HepG2 (cell line): ENCODE measurements around the gene SOX9. TPM values are rescaled to one million over a fixed set of nuclear protein-coding genes. Genes with fewer than 3 reads are reported as not detected.

Experiments used
- ARHGAP35 ChIP-seq: sonication (generic); formaldehyde crosslinking; IDR thresholded peaks from 2 replicates; pipeline ENCODE4 v1.9.0; 2022; ENCODE audit warnings: mild to moderate bottlenecking, inconsistent platforms, moderate library complexity, missing genetic modification reagents, borderline replicate concordance
- ATAD3A ChIP-seq: sonication (generic); formaldehyde crosslinking; IDR thresholded peaks from 2 replicates; pipeline ENCODE4 v1.4.0; 2020; ENCODE audit warnings: missing genetic modification reagents
- ATF7-NPFF ChIP-seq: sonication (generic); formaldehyde crosslinking; IDR thresholded peaks from 2 replicates; pipeline ENCODE4 v1.8.1; 2023; ENCODE audit warnings: mild to moderate bottlenecking, low read depth, missing genetic modification reagents, moderate library complexity
- CERS6 ChIP-seq: sonication (generic); formaldehyde crosslinking; IDR thresholded peaks from 2 replicates; pipeline ENCODE4 v1.5.0; 2020; ENCODE audit warnings: missing genetic modification reagents
- CREB1 ChIP-seq, 2 experiments: fragments of 450-650 bp in 1 of 2; IDR thresholded peaks; 2 replicates each; pipeline ENCODE4 v1.6.1; 2016 to 2017; ENCODE audit warnings: control low read depth in 1 of 2, mild to moderate bottlenecking in 1 of 2, missing compliant biosample characterization in 1 of 2, missing genetic modification characterization in 1 of 2
- ELF1 ChIP-seq: sonication (generic); formaldehyde crosslinking; IDR thresholded peaks from 2 replicates; pipeline ENCODE4 v1.4.0; 2020; ENCODE audit warnings: missing genetic modification reagents
- ERF ChIP-seq: IDR thresholded peaks from 2 replicates; pipeline ENCODE4 v1.6.1; 2018; ENCODE audit warnings: missing biosample characterization, missing genetic modification reagents
- FOXA3 ChIP-seq: IDR thresholded peaks from 2 replicates; pipeline ENCODE4 v1.6.1; 2016; ENCODE audit warnings: missing genetic modification reagents, missing compliant biosample characterization
- HMGXB4 ChIP-seq, 2 experiments: sonication (generic) in 1 of 2; formaldehyde crosslinking in 1 of 2; IDR thresholded peaks; 2 replicates each; pipeline versions ENCODE4 v1.4.0 to v1.6.1; 2018 to 2020; ENCODE audit warnings: missing genetic modification reagents in 2 of 2, borderline replicate concordance in 1 of 2, low read depth in 1 of 2, mild to moderate bottlenecking in 1 of 2, missing biosample characterization in 1 of 2
- IRF1 ChIP-seq: sonication (generic); formaldehyde crosslinking; IDR thresholded peaks from 2 replicates; pipeline ENCODE4 v1.4.0; 2020; ENCODE audit warnings: low read depth, mild to moderate bottlenecking, missing genetic modification reagents
- MBD4 ChIP-seq: IDR thresholded peaks from 2 replicates; pipeline ENCODE4 v1.6.1; 2012; ENCODE audit warnings: low read length, inconsistent platforms, borderline replicate concordance
- ONECUT2 ChIP-seq: sonication (generic); formaldehyde crosslinking; IDR thresholded peaks from 2 replicates; pipeline ENCODE4 v1.4.0; 2020; ENCODE audit warnings: missing genetic modification reagents
- PHF8 ChIP-seq: sonication (generic); formaldehyde crosslinking; IDR thresholded peaks from 2 replicates; pipeline ENCODE4 v1.5.0; 2020; ENCODE audit warnings: missing genetic modification reagents
- SKIL ChIP-seq: sonication (generic); formaldehyde crosslinking; IDR thresholded peaks from 2 replicates; pipeline ENCODE4 v1.8.0; 2022; ENCODE audit warnings: missing genetic modification reagents, mild to moderate bottlenecking, moderate library complexity, borderline replicate concordance
- SRSF9 ChIP-seq: fragments of 200-400 bp; formaldehyde crosslinking; IDR thresholded peaks from 2 replicates; pipeline ENCODE4 v1.6.1; 2018; ENCODE audit warnings: borderline replicate concordance, mild to moderate bottlenecking, low read depth, low read length; ENCODE audit not compliant: insufficient read depth, poor library complexity, severe bottlenecking
- TCF7 ChIP-seq: sonication (generic); IDR thresholded peaks from 2 replicates; pipeline ENCODE4 v1.6.1; 2016; ENCODE audit warnings: antibody characterized with exemption, low read depth
- TRIM24 ChIP-seq: sonication (generic); formaldehyde crosslinking; IDR thresholded peaks from 2 replicates; pipeline ENCODE4 v1.8.0; 2022; ENCODE audit warnings: mild to moderate bottlenecking, missing genetic modification reagents
- ZFY ChIP-seq: sonication (generic); formaldehyde crosslinking; IDR thresholded peaks from 2 replicates; pipeline ENCODE4 v1.4.0; 2020; ENCODE audit warnings: missing genetic modification reagents
- ZNF180 ChIP-seq: sonication (generic); formaldehyde crosslinking; IDR thresholded peaks from 2 replicates; pipeline ENCODE4 v1.4.0; 2020; ENCODE audit warnings: low read depth, missing genetic modification reagents, borderline replicate concordance
- ZNF263 ChIP-seq: sonication (generic); formaldehyde crosslinking; IDR thresholded peaks from 2 replicates; pipeline ENCODE4 v1.4.0; 2020; ENCODE audit warnings: missing genetic modification reagents
- ZNF264 ChIP-seq: sonication (generic); formaldehyde crosslinking; IDR thresholded peaks from 2 replicates; pipeline ENCODE4 v1.4.0; 2020; ENCODE audit warnings: missing genetic modification reagents
- ZNF280B ChIP-seq: sonication (generic); formaldehyde crosslinking; IDR thresholded peaks from 2 replicates; pipeline ENCODE4 v1.5.0; 2020; ENCODE audit warnings: missing genetic modification reagents, mild to moderate bottlenecking, borderline replicate concordance
- ZNF576 ChIP-seq: sonication (generic); formaldehyde crosslinking; IDR thresholded peaks from 2 replicates; pipeline ENCODE4 v1.4.0; 2020; ENCODE audit warnings: mild to moderate bottlenecking, missing genetic modification reagents
- ZNF746 ChIP-seq: sonication (generic); formaldehyde crosslinking; IDR thresholded peaks from 2 replicates; pipeline ENCODE4 v1.8.0; 2022; ENCODE audit warnings: mild to moderate bottlenecking, missing genetic modification reagents
- polyA plus RNA-seq, 8 experiments: library from polyadenylated mRNA; depleted of rRNA in 3 of 8; stranded (reverse) in 7 of 8; unstranded in 1 of 8; fragments of >200 nt; fragmentation: Illumina TruSeq in 4 of 8; extraction: Trizol in 4 of 8; gene quantifications; 2 replicates each; pipeline versions ENCODE4 v1.2.1 to v1.2.3, GENCODE V29; 2011 to 2016; ENCODE audit warnings: low read depth in 4 of 8, missing spikeins in 1 of 8, mixed read lengths in 1 of 8; ENCODE audit not compliant: insufficient read depth in 1 of 8
- total RNA-seq, 5 experiments: library from RNA; depleted of rRNA; stranded (reverse); fragments of >200 nt; fragmentation: Illumina TruSeq; extraction: Trizol; gene quantifications; 2 replicates each; pipeline ENCODE4 v1.2.3, GENCODE V29; 2016; ENCODE audit warnings: low read depth in 1 of 5

SOX9 gene
- total and polyA plus RNA-seq, 2 of the 13 experiments (the other 11 are each of a cell fraction or from before 2014, with no cell fraction given), result 16.1 to 27.6 TPM

GRCh38 chr17:72125226-72125651 is 4.4 kb downstream of the SOX9 start (continued):
- no peak for TF ChIP-seq CREB1 (IDR thresholded peaks at IDR 0.05)
- no peak for TF ChIP-seq CREB1 (CRISPR knock-in tag; IDR thresholded peaks at IDR 0.05)
- TF ChIP-seq ARHGAP35 (CRISPR knock-in tag), result no peak
- TF ChIP-seq ZNF180 (CRISPR knock-in tag), result no peak
- TF ChIP-seq ZNF280B (CRISPR knock-in tag), result no peak
- no peak for TF ChIP-seq ZNF264 (CRISPR knock-in tag)
- no peak for TF ChIP-seq ATF7-NPFF
- TF ChIP-seq ATAD3A, result no peak
- no peak for TF ChIP-seq SRSF9
- no peak for TF ChIP-seq CERS6
- TF ChIP-seq ZNF263, result no peak
- no peak for TF ChIP-seq TRIM24
- TF ChIP-seq HMGXB4 (CRISPR knock-in tag; IDR thresholded peaks at IDR 0.05; ENCODE audit: borderline replicate concordance in 1 of 2, low read depth in 1 of 2), result no peak
- TF ChIP-seq ZNF746 (CRISPR knock-in tag), result no peak
- no peak for TF ChIP-seq ZFY
- TF ChIP-seq TCF7, result no peak
- no peak for TF ChIP-seq IRF1 (CRISPR knock-in tag)
- no peak for TF ChIP-seq ZNF576
- TF ChIP-seq SKIL (CRISPR knock-in tag), result no peak
- TF ChIP-seq ELF1 (CRISPR knock-in tag), result no peak
- no peak for TF ChIP-seq PHF8
- TF ChIP-seq FOXA3 (CRISPR knock-in tag), result peak; percentile 25; the same call in 1 of the 2 replicates
- 0 out of 2 replicates have a peak, but pooled peaks have one; percentile 23 for TF ChIP-seq ERF
- no peak; the same call in 1 of the 2 replicates for TF ChIP-seq MBD4
- no peak for TF ChIP-seq ONECUT2 (CRISPR knock-in tag)
